ENCODE data around the gene PPP5C.

DNA sequence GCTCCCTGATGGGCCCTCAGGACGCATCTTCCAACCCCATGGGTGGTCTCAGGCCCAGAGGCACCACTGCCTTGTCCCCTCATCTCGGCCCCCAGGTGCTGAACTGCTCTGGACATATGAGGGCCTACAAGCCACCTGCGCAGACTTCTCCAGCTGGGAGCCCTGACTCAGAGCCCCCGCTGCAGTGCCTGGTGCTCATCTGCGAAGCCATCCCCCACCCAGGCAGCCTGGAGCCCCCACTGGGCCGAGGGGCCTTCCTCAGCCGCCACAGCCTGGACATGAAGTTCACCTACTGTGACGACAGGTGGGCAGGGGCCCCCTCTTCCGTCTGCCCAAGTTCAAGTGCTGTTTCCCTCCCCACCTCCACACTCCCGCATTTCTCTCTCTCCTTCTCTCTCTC is 37.8 kb upstream of the PPP5C start:
- no peak for TF ChIP-seq ZNF672 (CRISPR knock-in tag; IDR thresholded peaks at IDR 0.05)
- no peak for TF ChIP-seq JUND (CRISPR knock-in tag; IDR thresholded peaks at IDR 0.05)
- TF ChIP-seq MTA3 (CRISPR knock-in tag; IDR thresholded peaks at IDR 0.05), result no peak
- TF ChIP-seq ZKSCAN1 (IDR thresholded peaks at IDR 0.05; ENCODE audit: low read length), result no peak
- TF ChIP-seq SIN3A (IDR thresholded peaks at IDR 0.05; ENCODE audit: borderline replicate concordance, low read depth, low read length), result no peak
- TF ChIP-seq, protein P1, sequence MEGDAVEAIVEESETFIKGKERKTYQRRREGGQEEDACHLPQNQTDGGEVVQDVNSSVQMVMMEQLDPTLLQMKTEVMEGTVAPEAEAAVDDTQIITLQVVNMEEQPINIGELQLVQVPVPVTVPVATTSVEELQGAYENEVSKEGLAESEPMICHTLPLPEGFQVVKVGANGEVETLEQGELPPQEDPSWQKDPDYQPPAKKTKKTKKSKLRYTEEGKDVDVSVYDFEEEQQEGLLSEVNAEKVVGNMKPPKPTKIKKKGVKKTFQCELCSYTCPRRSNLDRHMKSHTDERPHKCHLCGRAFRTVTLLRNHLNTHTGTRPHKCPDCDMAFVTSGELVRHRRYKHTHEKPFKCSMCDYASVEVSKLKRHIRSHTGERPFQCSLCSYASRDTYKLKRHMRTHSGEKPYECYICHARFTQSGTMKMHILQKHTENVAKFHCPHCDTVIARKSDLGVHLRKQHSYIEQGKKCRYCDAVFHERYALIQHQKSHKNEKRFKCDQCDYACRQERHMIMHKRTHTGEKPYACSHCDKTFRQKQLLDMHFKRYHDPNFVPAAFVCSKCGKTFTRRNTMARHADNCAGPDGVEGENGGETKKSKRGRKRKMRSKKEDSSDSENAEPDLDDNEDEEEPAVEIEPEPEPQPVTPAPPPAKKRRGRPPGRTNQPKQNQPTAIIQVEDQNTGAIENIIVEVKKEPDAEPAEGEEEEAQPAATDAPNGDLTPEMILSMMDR (CRISPR knock-in tag; IDR thresholded peaks at IDR 0.05), result no peak
- no peak for TF ChIP-seq GABPA (IDR thresholded peaks at IDR 0.05; ENCODE audit: low read depth, low read length)
- TF ChIP-seq GABPA (CRISPR knock-in tag; IDR thresholded peaks at IDR 0.05; ENCODE audit: low read depth), result no peak
- TF ChIP-seq ZNF343 (CRISPR knock-in tag; IDR thresholded peaks at IDR 0.05), result no peak
